SK-N-SH (cell line): ENCODE measurements around the gene SIPA1L2. TPM values are rescaled to one million over a fixed set of nuclear protein-coding genes. Genes with fewer than 3 reads are reported as not detected.

Experiments
- CTCF ChIA-PET: fragments of 300-600, 350-600 bp; formaldehyde crosslinking; extraction: SDS; loops from one replicate; lab custom pipeline; 2021; lab: Yijun Ruan, JAX
- POLR2A ChIA-PET: fragments of 350-600 bp; sonication (Branson Sonifier 250); formaldehyde crosslinking; extraction: SDS; loops from one replicate; lab custom pipeline; 2020; ENCODE audit warnings: antibody characterized with exemption, inconsistent platforms; lab: Yijun Ruan, JAX
- DNase-seq: peaks from one replicate; pipeline ENCODE4 v3.0.0; 2012
- H2AFZ ChIP-seq: fragments of 200-600 bp; sonication (generic); 2 replicates; pipeline ENCODE4 v1.8.1; 2016; ENCODE audit warnings: antibody characterized with exemption, mild to moderate bottlenecking, low read depth
- H3F3A ChIP-seq: fragments of 200-600 bp; sonication (generic); replicated peaks from 2 replicates; pipeline ENCODE3; 2016; ENCODE audit warnings: antibody characterized with exemption, mild to moderate bottlenecking; ENCODE audit not compliant: insufficient read depth
- H3K27ac ChIP-seq, 2 experiments: fragments of 200-500 bp in 1 of 2; fragments of 200-600 bp in 1 of 2; sonication (Bioruptor generic) in 1 of 2; sonication (generic), shearing (Covaris generic) in 1 of 2; 2 replicates each; pipeline versions ENCODE4 v1.5.1 to v1.6.1; 2014 to 2016; ENCODE audit warnings: low read depth in 2 of 2, inconsistent platforms in 1 of 2, low read length in 1 of 2, mild to moderate bottlenecking in 1 of 2, mixed read lengths in 1 of 2
- H3K27me3 ChIP-seq: fragments of 200-600 bp; sonication (generic), shearing (Covaris generic); 2 replicates; pipeline ENCODE4 v1.6.1; 2016; ENCODE audit warnings: mixed run types; ENCODE audit not compliant: insufficient read depth
- H3K36me3 ChIP-seq, 2 experiments: fragments of 200-500 bp in 1 of 2; fragments of 200-600 bp in 1 of 2; sonication (Bioruptor generic) in 1 of 2; sonication (generic) in 1 of 2; replicated peaks in 1 of 2; 2 replicates each; pipeline versions ENCODE3 to v1.5.1; 2014 to 2016; ENCODE audit warnings: low read length in 1 of 2, mild to moderate bottlenecking in 1 of 2; ENCODE audit not compliant: insufficient read depth in 2 of 2, control insufficient read depth in 1 of 2
- H3K4me1 ChIP-seq, 2 experiments: fragments of 200-500 bp in 1 of 2; fragments of 200-600 bp in 1 of 2; sonication (Bioruptor generic) in 1 of 2; sonication (generic), shearing (Covaris generic) in 1 of 2; 2 replicates each; pipeline versions ENCODE4 v1.5.1 to v1.6.1; 2014 to 2016; ENCODE audit warnings: low read depth in 1 of 2, low read length in 1 of 2, mixed run types in 1 of 2; ENCODE audit not compliant: insufficient read depth in 2 of 2, control insufficient read depth in 1 of 2
- H3K4me2 ChIP-seq: fragments of 200-600 bp; sonication (generic), shearing (Covaris generic); 2 replicates; pipeline ENCODE4 v1.6.1; 2017; ENCODE audit warnings: mixed run types
- H3K4me3 ChIP-seq, 2 experiments: fragments of 200-500 bp in 1 of 2; fragments of 200-600 bp in 1 of 2; sonication (Bioruptor generic) in 1 of 2; sonication (generic), shearing (Covaris generic) in 1 of 2; 2 replicates each; pipeline versions ENCODE4 v1.5.1 to v1.8.1; 2014 to 2016; ENCODE audit warnings: low read depth in 2 of 2, inconsistent platforms in 1 of 2, low read length in 1 of 2, mild to moderate bottlenecking in 1 of 2, mixed read lengths in 1 of 2, moderate library complexity in 1 of 2
- H3K79me2 ChIP-seq: fragments of 200-600 bp; sonication (generic); 2 replicates; pipeline ENCODE4 v1.8.1; 2017; ENCODE audit warnings: mild to moderate bottlenecking; ENCODE audit not compliant: insufficient read depth
- H3K9ac ChIP-seq: fragments of 200-600 bp; sonication (generic); 2 replicates; pipeline ENCODE4 v1.6.1; 2017; ENCODE audit warnings: mixed run types
- H3K9me2 ChIP-seq: fragments of 200-600 bp; sonication (generic); 2 replicates; pipeline ENCODE4 v1.6.1; 2017; ENCODE audit warnings: mixed run types
- H3K9me3 ChIP-seq: fragments of 200-600 bp; sonication (generic); 2 replicates; pipeline ENCODE4 v1.6.1; 2017; ENCODE audit warnings: mixed run types, mild to moderate bottlenecking, moderate library complexity
- H4K20me1 ChIP-seq: fragments of 200-600 bp; sonication (generic); 2 replicates; pipeline ENCODE4 v1.6.1; 2017; ENCODE audit warnings: mild to moderate bottlenecking, mixed run types; ENCODE audit not compliant: insufficient read depth
- CTCF ChIP-seq: fragments of 200-600 bp; sonication (generic); IDR thresholded peaks from 2 replicates; pipeline ENCODE4 v1.6.1; 2017; ENCODE audit warnings: antibody characterized with exemption, mild to moderate bottlenecking, moderate library complexity
- EP300 ChIP-seq, 2 experiments: IDR thresholded peaks; 2 replicates each; pipeline versions ENCODE4 v1.4.0 to v1.6.1; 2012; ENCODE audit warnings: borderline replicate concordance in 1 of 2, low read depth in 1 of 2, low read length in 1 of 2
- FOSL2 ChIP-seq: IDR thresholded peaks from 2 replicates; pipeline ENCODE4 v1.4.0; 2012; ENCODE audit warnings: low read depth, mild to moderate bottlenecking, moderate library complexity, borderline replicate concordance
- GATA2 ChIP-seq: sonication (generic); formaldehyde crosslinking; IDR thresholded peaks from 2 replicates; pipeline ENCODE4 v1.5.0; 2020; ENCODE audit warnings: mild to moderate bottlenecking, missing genetic modification reagents
- IRF3 ChIP-seq: fragments of 150-350 bp; IDR thresholded peaks from 2 replicates; pipeline ENCODE4 v1.6.1; 2016; ENCODE audit warnings: mild to moderate bottlenecking, low read depth, low read length
- MEF2A ChIP-seq: IDR thresholded peaks from 2 replicates; pipeline ENCODE4 v1.4.0; 2012; ENCODE audit warnings: low read depth, borderline replicate concordance
- MXI1 ChIP-seq: IDR thresholded peaks from 2 replicates; pipeline ENCODE4 v1.6.1; 2012; ENCODE audit warnings: mild to moderate bottlenecking, low read depth, low read length, improper control_type of control experiment
- POLR2AphosphoS5 ChIP-seq: IDR thresholded peaks from 2 replicates; pipeline ENCODE4 v1.6.1; 2012; ENCODE audit warnings: low read depth, low read length
- RAD21 ChIP-seq: IDR thresholded peaks from 2 replicates; pipeline ENCODE4 v1.6.1; 2012; ENCODE audit warnings: mild to moderate bottlenecking, low read length
- RFX5 ChIP-seq: IDR thresholded peaks from 2 replicates; pipeline ENCODE4 v1.6.1; 2012; ENCODE audit warnings: mild to moderate bottlenecking, improper control_type of control experiment, low read length
- RXRA ChIP-seq: IDR thresholded peaks from 2 replicates; pipeline ENCODE4 v1.4.0; 2012; ENCODE audit warnings: low read depth, mild to moderate bottlenecking, borderline replicate concordance
- SIN3A ChIP-seq: IDR thresholded peaks from 2 replicates; pipeline ENCODE4 v1.6.1; 2012; ENCODE audit warnings: low read depth, mild to moderate bottlenecking, low read length, moderate library complexity, borderline replicate concordance
- TCF12 ChIP-seq: IDR thresholded peaks from 2 replicates; pipeline ENCODE4 v1.4.0; 2012
- USF1 ChIP-seq: IDR thresholded peaks from 2 replicates; pipeline ENCODE4 v1.4.0; 2012; ENCODE audit warnings: low read depth, borderline replicate concordance
- YY1 ChIP-seq: IDR thresholded peaks from 2 replicates; pipeline ENCODE4 v1.4.0; 2012; ENCODE audit warnings: low read depth, mild to moderate bottlenecking
- WGBS: methylation state at CpG from one replicate; pipeline ENCODE4 v1.1.6; 2017; ENCODE audit warnings: low lambda C conversion rate; 5-methylcytosine and 5-hydroxymethylcytosine counted together
- polyA plus RNA-seq, 3 experiments: library from polyadenylated mRNA; depleted of rRNA; stranded (reverse); fragments of >200 nt; gene quantifications; 2 replicates each; pipeline ENCODE4 v1.2.3, GENCODE V29; 2012
- TF ChIP-seq, protein P1 (sequence below): fragments of 150-350 bp; IDR thresholded peaks from 2 replicates; pipeline ENCODE4 v1.6.1; 2017; ENCODE audit warnings: antibody characterized with exemption, low read length, low read depth, borderline replicate concordance

Gene SIPA1L2
- polyA plus RNA-seq, 1 of the 3 experiments (the other 2 are of a cell fraction): 0.48 TPM

- Histone ChIP-seq H3K9ac (no peak overlapping the region), H2AFZ (no peak overlapping the region), H3F3A (no peaks in the 10 kb centered on the region), H3K4me2 (no peak overlapping the region), H3K4me1 (peaks cover 0 to 20% of the 10 kb centered on the region in 2 experiments; a peak in 3 of 4 replicates), H3K79me2 (no peaks in the 10 kb centered on the region), H3K27ac (no peak overlapping the region), H3K27me3 (no peaks in the 10 kb centered on the region), H3K4me3 (no peak overlapping the region), H3K36me3 (no peaks in the 10 kb centered on the region), H3K9me3 (no peaks in the 10 kb centered on the region), H4K20me1 (no peaks in the 10 kb centered on the region), H3K9me2 (no peaks in the 10 kb centered on the region)
- DNase-seq: no peak
- ChIA-PET POLR2A (no interaction called here), CTCF (interaction anchor here (1.5 kb wide), 1 partner anchor 10 kb away, joined by 5 read pairs; no protein-coding TSS in a partner anchor)
- 81% methylated on average over 1 of the region's 1 CpG for WGBS
- TF ChIP-seq CTCF: no peak
- TF ChIP-seq EP300 (IDR thresholded peaks at IDR 0.05; ENCODE audit: borderline replicate concordance in 1 of 2, low read depth in 1 of 2, low read length in 1 of 2): no peak
- no peak for TF ChIP-seq GATA2 (CRISPR knock-in tag)
- no peak for TF ChIP-seq RXRA
- TF ChIP-seq TCF12: no peak
- TF ChIP-seq USF1: no peak
- no peak for TF ChIP-seq MXI1
- no peak for TF ChIP-seq RFX5
- TF ChIP-seq POLR2AphosphoS5: no peak
- TF ChIP-seq, protein P1, sequence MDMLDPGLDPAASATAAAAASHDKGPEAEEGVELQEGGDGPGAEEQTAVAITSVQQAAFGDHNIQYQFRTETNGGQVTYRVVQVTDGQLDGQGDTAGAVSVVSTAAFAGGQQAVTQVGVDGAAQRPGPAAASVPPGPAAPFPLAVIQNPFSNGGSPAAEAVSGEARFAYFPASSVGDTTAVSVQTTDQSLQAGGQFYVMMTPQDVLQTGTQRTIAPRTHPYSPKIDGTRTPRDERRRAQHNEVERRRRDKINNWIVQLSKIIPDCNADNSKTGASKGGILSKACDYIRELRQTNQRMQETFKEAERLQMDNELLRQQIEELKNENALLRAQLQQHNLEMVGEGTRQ: no peak
- TF ChIP-seq IRF3: no peak
- no peak for TF ChIP-seq RAD21
These were observed 12.7 kb downstream of the SIPA1L2 start for GRCh38 chr1:232617237-232617636.

- Histone ChIP-seq H3K27me3 (no peaks in the 10 kb centered on the region), H3K4me2 (no peak overlapping the region), H3K9me2 (no peaks in the 10 kb centered on the region), H3K4me1 (peaks cover 0 to 11% of the 10 kb centered on the region in 2 experiments; a peak in 3 of 4 replicates), H2AFZ (no peak overlapping the region), H3K4me3 (no peak overlapping the region), H3K79me2 (no peaks in the 10 kb centered on the region), H4K20me1 (no peaks in the 10 kb centered on the region), H3K36me3 (no peaks in the 10 kb centered on the region), H3F3A (no peaks in the 10 kb centered on the region), H3K27ac (no peak overlapping the region), H3K9ac (no peak overlapping the region), H3K9me3 (no peaks in the 10 kb centered on the region)
- ChIA-PET POLR2A (no interaction called here), CTCF (interaction anchor here (0.6 to 0.8 kb wide), 2 partner anchors 12 to 30 kb away, joined by 3 to 6 read pairs; no protein-coding TSS in a partner anchor)
- WGBS: 36% methylated on average over 4 of the region's 4 CpGs
- no peak for DNase-seq
- TF ChIP-seq YY1 (no peak), FOSL2 (no peak), SIN3A (no peak), MEF2A (no peak), CTCF (no peak)
- TF ChIP-seq, protein P1: no peak
These were observed 14.6 kb downstream of the SIPA1L2 start for GRCh38 chr1:232615306-232615800.
